Thyroid gland (tissue), 4 donors: Measurements from ENCODE around the gene TOP1.
"Not testable (repeated sequence)": the region's sequence is repeated elsewhere in the genome, so short reads cannot be mapped to it uniquely, and the experiment has no call there.

ENCODE experiments used
- POLR2A ChIP-seq, 2 donors: fragments of 450-650 bp; IDR thresholded peaks; one replicate each; pipeline ENCODE4 v1.6.1; 2017; ENCODE audit warnings: antibody characterized with exemption in 2 of 2, mild to moderate bottlenecking in 2 of 2, moderate library complexity in 1 of 2
- TF ChIP-seq, protein P1 (sequence below), 6 experiments: fragments of 200-600 bp in 3 of 6; fragments of 450-650 bp in 3 of 6; sonication (generic) in 3 of 6; IDR thresholded peaks; one replicate each; pipeline ENCODE4 v1.5.1; 2016 to 2019; ENCODE audit warnings: antibody characterized with exemption in 6 of 6, mild to moderate bottlenecking in 2 of 6, inconsistent platforms in 1 of 6, moderate library complexity in 1 of 6

- TF ChIP-seq, protein P1, sequence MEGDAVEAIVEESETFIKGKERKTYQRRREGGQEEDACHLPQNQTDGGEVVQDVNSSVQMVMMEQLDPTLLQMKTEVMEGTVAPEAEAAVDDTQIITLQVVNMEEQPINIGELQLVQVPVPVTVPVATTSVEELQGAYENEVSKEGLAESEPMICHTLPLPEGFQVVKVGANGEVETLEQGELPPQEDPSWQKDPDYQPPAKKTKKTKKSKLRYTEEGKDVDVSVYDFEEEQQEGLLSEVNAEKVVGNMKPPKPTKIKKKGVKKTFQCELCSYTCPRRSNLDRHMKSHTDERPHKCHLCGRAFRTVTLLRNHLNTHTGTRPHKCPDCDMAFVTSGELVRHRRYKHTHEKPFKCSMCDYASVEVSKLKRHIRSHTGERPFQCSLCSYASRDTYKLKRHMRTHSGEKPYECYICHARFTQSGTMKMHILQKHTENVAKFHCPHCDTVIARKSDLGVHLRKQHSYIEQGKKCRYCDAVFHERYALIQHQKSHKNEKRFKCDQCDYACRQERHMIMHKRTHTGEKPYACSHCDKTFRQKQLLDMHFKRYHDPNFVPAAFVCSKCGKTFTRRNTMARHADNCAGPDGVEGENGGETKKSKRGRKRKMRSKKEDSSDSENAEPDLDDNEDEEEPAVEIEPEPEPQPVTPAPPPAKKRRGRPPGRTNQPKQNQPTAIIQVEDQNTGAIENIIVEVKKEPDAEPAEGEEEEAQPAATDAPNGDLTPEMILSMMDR (IDR thresholded peaks at IDR 0.05), result not testable (repeated sequence)
- TF ChIP-seq POLR2A (IDR thresholded peaks at IDR 0.05), result not testable (repeated sequence)
Observed at GRCh38 chr20:41118159-41118558, 89.5 kb downstream of the TOP1 start.
